Naive thymus-derived CD4-positive, alpha-beta T cell (primary cell): Measurements from ENCODE around the gene MPG. TPM values are rescaled to one million over a fixed set of nuclear protein-coding genes. Genes with fewer than 3 reads are reported as not detected.

Experiments used
- ATAC-seq: fragments of 150-1000 bp; cut with Tn5 transposase; 2 replicates; pipeline ENCODE4 v1.10.0; 2021; ENCODE audit warnings: mild to moderate bottlenecking, moderate library complexity
- CTCF ChIA-PET: fragments of 350-600 bp; sonication (Branson Sonifier 250); formaldehyde crosslinking; loops from one replicate; lab custom pipeline; 2021; ENCODE audit warnings: antibody characterized with exemption; lab: Charles Lee
- POLR2A ChIA-PET: fragments of 350-600 bp; sonication (Branson Sonifier 250); formaldehyde crosslinking; loops from one replicate; lab custom pipeline; 2021; ENCODE audit warnings: antibody characterized with exemption, inconsistent platforms; lab: Charles Lee
- DNase-seq, 9 donors: peaks; one replicate each; pipeline versions ENCODE4 v3.0.0 to v3.0.0-alpha.2; 2020 to 2022; ENCODE audit warnings: mixed read lengths in 1 of 9
- H3K27ac ChIP-seq: one replicate; pipeline ENCODE4 v1.7.0; 2013; ENCODE audit warnings: mild to moderate bottlenecking, low read depth, low read length, moderate library complexity
- H3K27me3 ChIP-seq, 2 donors: one replicate each; pipeline ENCODE4 v1.7.0; 2013; ENCODE audit warnings: low read length in 2 of 2, mild to moderate bottlenecking in 2 of 2, moderate library complexity in 2 of 2; ENCODE audit not compliant: control insufficient read depth in 2 of 2, insufficient read depth in 2 of 2
- H3K36me3 ChIP-seq, 3 experiments: 1 replicate in 2 of 3; 2 replicates in 1 of 3; pipeline ENCODE4 v1.7.0; 2013; ENCODE audit warnings: low read length in 3 of 3, mild to moderate bottlenecking in 3 of 3, moderate library complexity in 1 of 3; ENCODE audit not compliant: insufficient read depth in 3 of 3, control insufficient read depth in 2 of 3
- H3K4me1 ChIP-seq, 2 donors: one replicate each; pipeline ENCODE4 v1.7.0; 2013; ENCODE audit warnings: low read length in 2 of 2, mild to moderate bottlenecking in 2 of 2, moderate library complexity in 1 of 2; ENCODE audit not compliant: control insufficient read depth in 2 of 2, insufficient read depth in 2 of 2
- H3K4me3 ChIP-seq: 2 replicates; pipeline ENCODE4 v1.7.0; 2013; ENCODE audit warnings: mild to moderate bottlenecking, low read length
- H3K9me3 ChIP-seq, 3 experiments: 1 replicate in 2 of 3; 2 replicates in 1 of 3; pipeline ENCODE4 v1.7.0; 2013; ENCODE audit warnings: low read length in 3 of 3; ENCODE audit not compliant: control insufficient read depth in 2 of 3
- H3K27ac Mint-ChIP-seq, 9 donors: one replicate each; pipeline ENCODE4 v1.8.0; 2020 to 2022; ENCODE audit warnings: mixed read lengths in 9 of 9, mild to moderate bottlenecking in 8 of 9, moderate library complexity in 5 of 9, inconsistent platforms in 2 of 9
- H3K27me3 Mint-ChIP-seq, 5 donors: one replicate each; pipeline ENCODE4 v1.8.0; 2021 to 2022; ENCODE audit warnings: mixed read lengths in 5 of 5, mild to moderate bottlenecking in 1 of 5
- H3K36me3 Mint-ChIP-seq, 5 donors: one replicate each; pipeline ENCODE4 v1.8.0; 2020 to 2022; ENCODE audit warnings: mixed read lengths in 5 of 5, mild to moderate bottlenecking in 3 of 5, inconsistent platforms in 1 of 5
- H3K4me1 Mint-ChIP-seq, 7 donors: one replicate each; pipeline ENCODE4 v1.8.0; 2020 to 2022; ENCODE audit warnings: mixed read lengths in 7 of 7, mild to moderate bottlenecking in 3 of 7, inconsistent platforms in 1 of 7
- H3K4me3 Mint-ChIP-seq, 10 donors: one replicate each; pipeline ENCODE4 v1.8.0; 2020 to 2022; ENCODE audit warnings: mild to moderate bottlenecking in 10 of 10, mixed read lengths in 10 of 10, moderate library complexity in 6 of 10, inconsistent platforms in 2 of 10
- H3K9me3 Mint-ChIP-seq, 11 donors: one replicate each; pipeline ENCODE4 v1.8.0; 2020 to 2022; ENCODE audit warnings: mixed read lengths in 11 of 11, mild to moderate bottlenecking in 4 of 11, inconsistent platforms in 1 of 11, moderate library complexity in 1 of 11
- intact Hi-C, 2 donors: fragments of 100-400 bp; cut with micrococcal nuclease; formaldehyde crosslinking; loops; one replicate each; pipeline ENCODE4 v1.15.1; 2023
- polyA plus RNA-seq, 2 donors: library from polyadenylated mRNA; unstranded; fragments of 300-500 nt; fragmentation: Illumina TruSeq; gene quantifications; one replicate each; pipeline ENCODE4 v1.2.3, GENCODE V29; 2021
- total RNA-seq, 6 experiments: library from RNA in 5 of 6; stranded (reverse) in 5 of 6; gene quantifications; 1 replicate in 5 of 6; 2 replicates in 1 of 6; pipeline ENCODE4 v1.2.3 and lab custom pipeline; 2021 to 2026

Gene MPG
- total and polyA plus RNA-seq, 7 experiments from 2014 or later = 17.5 to 59.5 (median 25.7) TPM

DNA sequence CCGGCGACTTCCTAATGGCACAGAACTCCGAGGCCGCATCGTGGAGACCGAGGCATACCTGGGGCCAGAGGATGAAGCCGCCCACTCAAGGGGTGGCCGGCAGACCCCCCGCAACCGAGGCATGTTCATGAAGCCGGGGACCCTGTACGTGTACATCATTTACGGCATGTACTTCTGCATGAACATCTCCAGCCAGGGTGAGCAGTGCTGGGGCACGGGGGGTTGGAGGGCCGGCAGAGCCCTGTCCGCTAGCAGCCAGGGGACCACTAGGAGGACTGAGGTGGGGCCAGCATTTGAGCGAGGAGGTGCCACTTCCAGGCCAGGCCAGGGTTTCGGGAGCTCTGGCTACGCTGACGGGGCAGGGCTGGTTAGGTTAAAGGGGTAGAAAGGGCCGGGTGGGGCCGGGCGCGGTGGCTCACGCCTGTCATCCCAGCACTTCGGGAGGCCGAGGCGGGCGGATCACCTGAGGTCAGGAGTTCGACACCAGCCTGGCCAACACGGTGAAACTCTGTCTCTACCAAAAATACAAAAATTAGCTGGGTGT is 5.1 kb downstream of the MPG start:
- peaks cover 17 to 43% (median 34%) of the 10 kb centered on the region in 7 donors for H3K4me1 Mint-ChIP-seq
- peak overlapping the region in 7 of 9 donors; percentile 14 to 86 (median 30) for H3K27ac Mint-ChIP-seq
- POLR2A ChIA-PET = no interaction called here

GRCh38 chr16:83781-84615 is 6.0 kb downstream of the MPG start:
- POLR2A ChIA-PET = no interaction called here
- ATAC-seq = no peak

More for the DNA sequence above, 5.1 kb downstream of the MPG start:
- DNase-seq (no peak), ATAC-seq (no peak)
- intact Hi-C loops = no loop called here
- Mint-ChIP-seq H3K36me3 (peaks cover 0 to 7% (median 4%) of the 10 kb centered on the region in 5 donors), H3K27me3 (no peaks in the 10 kb centered on the region), H3K4me3 (peak overlapping the region in 1 of 10 donors; percentile 70), H3K9me3 (peaks cover 0 to 1% (median 0%) of the 10 kb centered on the region in 11 donors)
- peaks cover 11 to 13% of the 10 kb centered on the region in 2 donors for H3K4me1 ChIP-seq
- H3K36me3 ChIP-seq = peaks cover 0 to 58% (median 0%) of the 10 kb centered on the region in 3 experiments
- H3K27me3 ChIP-seq = no peaks in the 10 kb centered on the region
- H3K27ac ChIP-seq = no peak overlapping the region
- no peaks in the 10 kb centered on the region for H3K9me3 ChIP-seq
- CTCF ChIA-PET = no interaction called here
- no peak overlapping the region for H3K4me3 ChIP-seq

DNA sequence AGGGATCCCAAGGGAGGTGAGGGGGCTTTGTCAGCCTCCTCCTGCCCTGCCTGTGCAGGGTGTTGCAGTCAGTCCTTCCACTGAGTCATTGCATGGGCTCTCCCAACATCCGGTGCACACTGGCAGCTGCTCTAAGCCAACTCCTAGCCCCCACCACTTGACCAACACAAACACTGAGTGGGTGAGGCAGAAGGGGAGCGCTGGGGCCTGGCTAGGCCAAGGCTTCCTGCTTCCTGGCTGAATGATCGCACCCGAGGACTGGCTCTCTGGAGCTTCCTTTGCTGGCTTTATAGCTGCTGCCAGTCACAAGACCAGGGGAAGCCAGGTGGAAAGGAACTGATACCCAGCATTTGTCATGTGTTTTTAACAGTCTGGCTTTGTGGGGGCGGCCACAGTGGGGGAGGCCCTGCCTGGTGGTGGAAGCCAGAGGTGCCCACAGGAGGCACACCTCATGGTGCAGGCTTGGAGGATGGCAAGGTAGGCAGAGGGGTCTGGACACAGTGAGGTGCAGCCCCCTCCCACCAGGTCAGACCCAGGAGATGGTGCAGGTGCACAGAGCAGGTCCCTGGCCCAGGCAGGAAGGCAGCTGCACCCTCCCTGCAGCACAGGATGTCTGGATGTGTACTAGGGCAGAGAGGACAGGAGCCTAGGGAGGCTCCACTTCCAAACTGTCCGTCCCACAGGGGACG is 6.8 kb downstream of the MPG start:
- Histone ChIP-seq H3K27ac (peak overlapping the region; percentile 59), H3K27me3 (no peaks in the 10 kb centered on the region), H3K36me3 (peaks cover 0 to 70% (median 0%) of the 10 kb centered on the region in 3 experiments), H3K4me3 (no peak overlapping the region), H3K4me1 (peaks cover 10 to 11% of the 10 kb centered on the region in 2 donors), H3K9me3 (no peaks in the 10 kb centered on the region)
- intact Hi-C loops = no loop called here
- DNase-seq (peak in 1 of 9 donors; percentile 69), ATAC-seq (peak; percentile 64)
- ChIA-PET CTCF (interaction anchor here (1.3 to 2.5 kb wide), 2 partner anchors 12 to 25 kb away, joined by 3 to 9 read pairs; no protein-coding TSS in a partner anchor), POLR2A (no interaction called here)
- H3K4me1 Mint-ChIP-seq = peaks cover 16 to 30% (median 25%) of the 10 kb centered on the region in 7 donors
- H3K36me3 Mint-ChIP-seq = peaks cover 0 to 6% (median 4%) of the 10 kb centered on the region in 5 donors
- H3K9me3 Mint-ChIP-seq = no peaks in the 10 kb centered on the region
- peak overlapping the region in 8 of 9 donors; percentile 59 to 92 (median 82) for H3K27ac Mint-ChIP-seq
- peak overlapping the region in 3 of 10 donors; percentile 17 to 58 (median 45) for H3K4me3 Mint-ChIP-seq
- no peaks in the 10 kb centered on the region for H3K27me3 Mint-ChIP-seq

More at GRCh38 chr16:83781-84615, 6.0 kb downstream of the MPG start:
- H3K4me3 ChIP-seq = no peak overlapping the region
- no peaks in the 10 kb centered on the region for H3K27me3 ChIP-seq
- Mint-ChIP-seq H3K4me1 (peaks cover 17 to 39% (median 28%) of the 10 kb centered on the region in 7 donors), H3K27ac (peak overlapping the region; percentile 77 to 91 (median 82)), H3K36me3 (peaks cover 0 to 7% (median 4%) of the 10 kb centered on the region in 5 donors), H3K27me3 (no peaks in the 10 kb centered on the region), H3K4me3 (peak overlapping the region in 8 of 10 donors; percentile 1 to 70 (median 47)), H3K9me3 (no peaks in the 10 kb centered on the region)
- H3K27ac ChIP-seq = peak overlapping the region; percentile 59
- H3K9me3 ChIP-seq = no peaks in the 10 kb centered on the region
- CTCF ChIA-PET = no interaction called here
- no peak for DNase-seq
- H3K4me1 ChIP-seq = peaks cover 10 to 11% of the 10 kb centered on the region in 2 donors
- H3K36me3 ChIP-seq = peaks cover 0 to 67% (median 0%) of the 10 kb centered on the region in 3 experiments
- intact Hi-C loops = no loop called here

- Mint-ChIP-seq H3K4me3 (peak overlapping the region in 1 of 10 donors; percentile 45), H3K36me3 (peaks cover 0 to 7% (median 4%) of the 10 kb centered on the region in 5 donors), H3K27me3 (no peaks in the 10 kb centered on the region), H3K27ac (peak overlapping the region in 3 of 9 donors; percentile 78 to 86 (median 81)), H3K4me1 (peaks cover 16 to 27% (median 25%) of the 10 kb centered on the region in 7 donors), H3K9me3 (no peaks in the 10 kb centered on the region)
- H3K27me3 ChIP-seq = no peaks in the 10 kb centered on the region
- no peak overlapping the region for H3K4me3 ChIP-seq
- H3K9me3 ChIP-seq = no peaks in the 10 kb centered on the region
- H3K27ac ChIP-seq = no peak overlapping the region
- peaks cover 0 to 71% (median 0%) of the 10 kb centered on the region in 3 experiments for H3K36me3 ChIP-seq
- DNase-seq (no peak), ATAC-seq (no peak)
- ChIA-PET CTCF (interaction anchor here (1.3 to 2.5 kb wide), 2 partner anchors 11 to 25 kb away, joined by 3 to 9 read pairs; no protein-coding TSS in a partner anchor), POLR2A (interaction anchor here (0.9 kb wide), 1 partner anchor 9 kb away, joined by 3 read pairs; no protein-coding TSS in a partner anchor)
- intact Hi-C loops = no loop called here
- H3K4me1 ChIP-seq = peaks cover 10 to 11% of the 10 kb centered on the region in 2 donors
Observed at GRCh38 chr16:85407-85782, 7.4 kb downstream of the MPG start.

DNA sequence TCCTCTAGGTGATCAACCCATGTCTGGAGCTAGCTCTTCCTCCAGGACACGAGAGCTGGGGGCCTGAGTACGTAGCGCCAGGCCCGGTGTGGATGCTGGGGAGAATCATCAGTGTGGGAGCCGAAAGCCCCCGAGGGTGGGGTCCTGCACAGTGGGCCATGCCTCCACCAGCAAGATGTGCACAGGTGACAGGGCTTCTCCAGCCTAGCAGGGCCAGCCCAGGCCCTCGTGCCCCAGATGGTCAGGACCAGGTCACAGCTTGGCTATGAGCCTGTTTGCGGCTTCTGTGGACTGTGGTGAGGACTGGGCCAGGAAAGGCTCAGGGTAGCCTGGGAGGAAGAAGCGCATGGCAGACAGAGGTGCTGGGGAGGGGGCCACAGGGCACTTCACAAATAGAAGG is 7.8 kb downstream of the MPG start:
- Mint-ChIP-seq H3K4me3 (no peak overlapping the region), H3K27ac (peak overlapping the region in 4 of 9 donors; percentile 23 to 81 (median 40)), H3K4me1 (peaks cover 16 to 27% (median 25%) of the 10 kb centered on the region in 7 donors), H3K9me3 (no peaks in the 10 kb centered on the region), H3K27me3 (no peaks in the 10 kb centered on the region), H3K36me3 (peaks cover 0 to 10% (median 4%) of the 10 kb centered on the region in 5 donors)
- Histone ChIP-seq H3K4me3 (no peak overlapping the region), H3K9me3 (no peaks in the 10 kb centered on the region), H3K4me1 (peaks cover 10 to 11% of the 10 kb centered on the region in 2 donors), H3K27me3 (no peaks in the 10 kb centered on the region), H3K27ac (no peak overlapping the region), H3K36me3 (peaks cover 0 to 73% (median 0%) of the 10 kb centered on the region in 3 experiments)
- ChIA-PET POLR2A (interaction anchor here (0.9 kb wide), 1 partner anchor 9 kb away, joined by 3 read pairs; no protein-coding TSS in a partner anchor), CTCF (interaction anchor here (1.3 to 2.5 kb wide), 2 partner anchors 11 to 26 kb away, joined by 3 to 9 read pairs; no protein-coding TSS in a partner anchor)
- ATAC-seq = no peak
- intact Hi-C loops = no loop called here
- no peak for DNase-seq

- no peak overlapping the region for H3K4me3 ChIP-seq
- ChIA-PET POLR2A (no interaction called here), CTCF (interaction anchor here (2.5 kb wide), 1 partner anchor 10 kb away, joined by 9 read pairs; no protein-coding TSS in a partner anchor)
- no peak overlapping the region for H3K27ac ChIP-seq
- H3K4me3 Mint-ChIP-seq = no peak overlapping the region
- DNase-seq (no peak), ATAC-seq (no peak)
- H3K36me3 ChIP-seq = peaks cover 0 to 76% (median 0%) of the 10 kb centered on the region in 3 experiments
- no peaks in the 10 kb centered on the region for H3K9me3 ChIP-seq
- H3K9me3 Mint-ChIP-seq = no peaks in the 10 kb centered on the region
- H3K27me3 ChIP-seq = no peaks in the 10 kb centered on the region
- no peaks in the 10 kb centered on the region for H3K27me3 Mint-ChIP-seq
- H3K27ac Mint-ChIP-seq = no peak overlapping the region
- intact Hi-C loops = no loop called here
- H3K4me1 Mint-ChIP-seq = peaks cover 16 to 27% (median 25%) of the 10 kb centered on the region in 7 donors
- H3K4me1 ChIP-seq = peaks cover 10 to 11% of the 10 kb centered on the region in 2 donors
- H3K36me3 Mint-ChIP-seq = peaks cover 0 to 10% (median 4%) of the 10 kb centered on the region in 5 donors
Observed at GRCh38 chr16:86483-86952, 8.5 kb downstream of the MPG start.
